ENCODE results near the gene WFDC11. TPM values are rescaled to one million over a fixed set of nuclear protein-coding genes. Genes with fewer than 3 reads are reported as not detected.

WFDC11 gene
- total and polyA plus RNA-seq, 11 donors = not detected

DNA sequence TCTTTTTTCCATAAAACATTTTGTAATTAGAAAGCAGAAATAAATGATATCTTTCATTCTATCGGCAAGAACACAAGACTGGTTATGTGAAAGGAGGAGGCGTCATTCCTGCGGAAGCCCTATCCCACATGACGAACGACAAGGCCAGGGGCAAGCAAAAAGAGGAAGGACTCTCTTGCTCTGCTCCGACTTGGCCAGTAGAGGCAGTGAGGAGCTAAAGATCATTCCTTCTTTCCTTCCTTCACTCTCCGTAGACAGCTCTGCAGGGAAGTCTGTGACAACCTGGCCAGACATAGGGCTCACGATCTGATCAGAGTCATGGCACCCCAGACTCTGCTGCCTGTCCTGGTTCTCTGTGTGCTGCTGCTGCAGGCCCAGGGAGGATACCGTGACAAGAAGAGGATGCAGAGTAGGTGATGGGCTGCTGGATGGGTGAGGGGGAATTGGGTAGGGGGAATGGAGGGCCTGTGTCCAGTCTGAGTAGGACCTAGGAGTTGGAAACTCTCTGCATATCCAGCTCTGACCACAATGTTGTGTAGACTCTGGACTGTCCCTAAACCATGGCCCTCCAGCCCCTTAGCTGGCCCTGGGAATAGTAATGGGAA, 40.4 kb downstream of the WFDC11 start, which contains the start of gene WFDC10A:
TSS of gene WFDC10A (plus strand) at position 244 of the 605 bp plus-strand sequence. CDS start at position 319, 75 bp downstream.
- no peak within 1 kb of the TSS for H3K27ac ChIP-seq
- no peaks in the 10 kb centered on the region for H3K36me3 ChIP-seq
- DNase-seq (peak in 2 of 5 donors; percentile 27 to 33), ATAC-seq (peak in 3 of 4 donors; percentile 39 to 72 (median 70))
- peaks cover 0 to 4% (median 0%) of the 10 kb centered on the region in 12 donors for H3K4me1 ChIP-seq
- intact Hi-C loops (cut with DNase I) = no loop called here
- WGBS, 4 donors = 9 to 13% (median 11%) methylated on average over 9 of the region's 9 CpGs
- H3K4me3 ChIP-seq = no peak within 1 kb of the TSS
- H3K9me3 ChIP-seq = peaks cover 0 to 6% (median 0%) of the 10 kb centered on the region in 12 donors
- TF ChIP-seq POLR2A (IDR thresholded peaks at IDR 0.05) = no peak
- TF ChIP-seq, protein P1, sequence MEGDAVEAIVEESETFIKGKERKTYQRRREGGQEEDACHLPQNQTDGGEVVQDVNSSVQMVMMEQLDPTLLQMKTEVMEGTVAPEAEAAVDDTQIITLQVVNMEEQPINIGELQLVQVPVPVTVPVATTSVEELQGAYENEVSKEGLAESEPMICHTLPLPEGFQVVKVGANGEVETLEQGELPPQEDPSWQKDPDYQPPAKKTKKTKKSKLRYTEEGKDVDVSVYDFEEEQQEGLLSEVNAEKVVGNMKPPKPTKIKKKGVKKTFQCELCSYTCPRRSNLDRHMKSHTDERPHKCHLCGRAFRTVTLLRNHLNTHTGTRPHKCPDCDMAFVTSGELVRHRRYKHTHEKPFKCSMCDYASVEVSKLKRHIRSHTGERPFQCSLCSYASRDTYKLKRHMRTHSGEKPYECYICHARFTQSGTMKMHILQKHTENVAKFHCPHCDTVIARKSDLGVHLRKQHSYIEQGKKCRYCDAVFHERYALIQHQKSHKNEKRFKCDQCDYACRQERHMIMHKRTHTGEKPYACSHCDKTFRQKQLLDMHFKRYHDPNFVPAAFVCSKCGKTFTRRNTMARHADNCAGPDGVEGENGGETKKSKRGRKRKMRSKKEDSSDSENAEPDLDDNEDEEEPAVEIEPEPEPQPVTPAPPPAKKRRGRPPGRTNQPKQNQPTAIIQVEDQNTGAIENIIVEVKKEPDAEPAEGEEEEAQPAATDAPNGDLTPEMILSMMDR (IDR thresholded peaks at IDR 0.05) = peak; percentile 10 to 63 (median 37)
- peaks cover 0 to 12% (median 0%) of the 10 kb centered on the region in 9 donors for H3K27me3 ChIP-seq

DNA sequence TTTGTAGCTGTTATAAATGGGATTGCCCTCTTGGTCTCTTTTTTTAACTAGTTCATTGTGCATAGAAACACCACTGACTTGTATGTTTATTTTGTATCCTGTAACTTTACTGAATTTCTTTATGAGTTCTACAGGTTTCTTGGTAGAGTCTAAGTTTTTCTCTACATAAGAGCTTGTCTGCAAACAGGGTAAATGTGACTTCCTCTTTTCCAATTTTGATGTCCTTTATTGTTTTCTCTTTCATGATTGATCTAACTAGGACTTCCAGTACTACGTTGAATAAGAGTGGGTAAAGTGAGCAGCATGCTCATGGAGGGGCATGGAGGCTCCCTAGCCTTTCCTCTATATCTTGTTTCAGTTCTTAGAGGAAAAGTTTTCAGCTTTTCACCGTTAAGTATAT, 43.5 kb downstream of the WFDC11 start:
- no peak overlapping the region for H3K4me3 ChIP-seq
- H3K27ac ChIP-seq = no peak overlapping the region
- DNase-seq (no peak), ATAC-seq (no peak)
- WGBS, 4 donors = 58 to 70% (median 69%) methylated on average over 2 of the region's 2 CpGs
- TF ChIP-seq, protein P1 (IDR thresholded peaks at IDR 0.05) = no peak
- TF ChIP-seq POLR2A (IDR thresholded peaks at IDR 0.05) = no peak
- intact Hi-C loops (cut with DNase I) = no loop called here
- peaks cover 0 to 12% (median 0%) of the 10 kb centered on the region in 9 donors for H3K27me3 ChIP-seq
- peaks cover 0 to 4% (median 0%) of the 10 kb centered on the region in 12 donors for H3K4me1 ChIP-seq
- no peaks in the 10 kb centered on the region for H3K36me3 ChIP-seq
- peaks cover 0 to 6% (median 0%) of the 10 kb centered on the region in 12 donors for H3K9me3 ChIP-seq

DNA sequence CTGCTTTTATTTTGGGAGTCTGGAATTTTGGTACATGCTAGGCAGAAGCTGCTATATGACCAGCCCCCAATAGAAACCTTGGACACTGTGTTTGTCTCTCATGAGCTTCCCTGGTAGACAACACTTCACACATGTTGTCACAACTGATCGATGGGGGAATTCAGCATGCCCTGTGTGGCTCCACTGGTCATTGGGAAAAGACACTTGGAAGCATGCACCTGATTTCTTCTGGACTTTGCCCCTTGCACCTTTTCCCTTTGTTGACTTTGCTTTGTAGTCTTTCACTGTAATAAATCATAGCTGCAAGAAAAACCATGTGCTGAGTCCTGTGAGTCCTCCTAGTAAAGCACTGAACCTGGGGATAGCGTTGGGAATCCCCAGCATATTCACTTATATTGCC, 48.4 kb downstream of the WFDC11 start:
- TF ChIP-seq POLR2A (IDR thresholded peaks at IDR 0.05) = no peak
- TF ChIP-seq, protein P1 (IDR thresholded peaks at IDR 0.05) = no peak
- 75 to 78% (median 77%) methylated on average over 2 of the region's 2 CpGs for WGBS, 4 donors

DNA sequence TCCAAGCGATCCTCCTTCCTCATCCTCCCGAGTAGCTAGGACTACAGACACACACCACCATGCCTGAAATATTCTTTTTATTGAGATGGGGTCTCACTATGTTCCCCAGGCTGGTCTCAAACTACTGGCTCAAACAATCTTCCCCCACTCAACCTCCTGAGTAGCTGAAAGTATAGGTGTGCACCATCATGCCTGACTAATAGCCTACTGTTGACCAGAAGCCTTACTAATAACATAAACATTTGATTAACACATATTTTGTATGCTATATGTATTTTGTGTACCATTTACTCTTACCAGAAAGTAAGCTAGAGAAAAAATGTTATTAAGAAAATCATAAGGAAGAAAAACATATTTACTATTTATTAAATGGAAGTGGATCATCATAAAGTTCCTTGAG, 52.4 kb downstream of the WFDC11 start:
- 87 to 91% (median 90%) methylated on average over 2 of the region's 2 CpGs for WGBS, 4 donors
- Histone ChIP-seq H3K9me3 (peaks cover 0 to 7% (median 0%) of the 10 kb centered on the region in 12 donors), H3K4me1 (no peaks in the 10 kb centered on the region), H3K27me3 (peaks cover 0 to 3% (median 0%) of the 10 kb centered on the region in 9 donors), H3K4me3 (no peak overlapping the region), H3K27ac (no peak overlapping the region), H3K36me3 (no peaks in the 10 kb centered on the region)
- intact Hi-C loops (cut with DNase I) = no loop called here
- TF ChIP-seq POLR2A (IDR thresholded peaks at IDR 0.05) = no peak
- DNase-seq (no peak), ATAC-seq (no peak)

More for the DNA sequence above, 48.4 kb downstream of the WFDC11 start:
- Histone ChIP-seq H3K27me3 (no peaks in the 10 kb centered on the region), H3K36me3 (no peaks in the 10 kb centered on the region), H3K9me3 (peaks cover 0 to 10% (median 0%) of the 10 kb centered on the region in 12 donors), H3K27ac (no peak overlapping the region), H3K4me1 (no peaks in the 10 kb centered on the region), H3K4me3 (no peak overlapping the region)
- DNase-seq = no peak
- ATAC-seq = no peak
- intact Hi-C loops (cut with DNase I) = no loop called here
